Right lobe of liver (tissue), 4 donors: ENCODE measurements around the gene RPL6.

ENCODE experiments used
- POLR2A ChIP-seq: fragments of 450-650 bp; IDR thresholded peaks from one replicate; pipeline ENCODE4 v1.6.1; 2017; ENCODE audit warnings: antibody characterized with exemption, mild to moderate bottlenecking
- TF ChIP-seq, protein P1 (sequence below), 4 donors: fragments of 200-600 bp in 3 of 4; fragments of 450-650 bp in 1 of 4; IDR thresholded peaks; one replicate each; pipeline versions ENCODE4 v1.5.1 to v1.8.0; 2016 to 2022; ENCODE audit warnings: antibody characterized with exemption in 4 of 4, mild to moderate bottlenecking in 2 of 4
- donor health status: DM: no; HTN: no; CAD: no.
- donor health status: DM: no; HTN: no; CAD: no.
- donor health status: DM: no; HTN: yes; CAD: no.

DNA sequence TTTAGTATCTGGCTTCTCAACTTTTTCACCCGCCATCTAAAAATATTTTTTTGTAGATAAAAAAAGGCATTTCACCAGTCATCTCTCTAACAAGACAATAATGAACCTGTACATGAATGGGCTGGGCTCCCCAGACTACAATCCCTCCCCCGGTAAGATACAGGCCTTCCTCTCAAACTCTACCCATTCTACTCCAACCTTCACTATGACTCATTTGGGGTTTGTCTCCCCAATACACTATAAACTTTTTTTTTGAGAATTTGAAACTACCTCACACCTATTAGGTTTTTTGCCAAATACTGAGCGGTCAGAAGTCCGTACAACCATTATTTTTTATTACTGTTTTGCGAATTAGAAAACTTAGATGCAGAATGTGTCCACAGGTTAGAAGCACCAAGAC, 784 bp downstream of the RPL6 start:
- TF ChIP-seq, protein P1, sequence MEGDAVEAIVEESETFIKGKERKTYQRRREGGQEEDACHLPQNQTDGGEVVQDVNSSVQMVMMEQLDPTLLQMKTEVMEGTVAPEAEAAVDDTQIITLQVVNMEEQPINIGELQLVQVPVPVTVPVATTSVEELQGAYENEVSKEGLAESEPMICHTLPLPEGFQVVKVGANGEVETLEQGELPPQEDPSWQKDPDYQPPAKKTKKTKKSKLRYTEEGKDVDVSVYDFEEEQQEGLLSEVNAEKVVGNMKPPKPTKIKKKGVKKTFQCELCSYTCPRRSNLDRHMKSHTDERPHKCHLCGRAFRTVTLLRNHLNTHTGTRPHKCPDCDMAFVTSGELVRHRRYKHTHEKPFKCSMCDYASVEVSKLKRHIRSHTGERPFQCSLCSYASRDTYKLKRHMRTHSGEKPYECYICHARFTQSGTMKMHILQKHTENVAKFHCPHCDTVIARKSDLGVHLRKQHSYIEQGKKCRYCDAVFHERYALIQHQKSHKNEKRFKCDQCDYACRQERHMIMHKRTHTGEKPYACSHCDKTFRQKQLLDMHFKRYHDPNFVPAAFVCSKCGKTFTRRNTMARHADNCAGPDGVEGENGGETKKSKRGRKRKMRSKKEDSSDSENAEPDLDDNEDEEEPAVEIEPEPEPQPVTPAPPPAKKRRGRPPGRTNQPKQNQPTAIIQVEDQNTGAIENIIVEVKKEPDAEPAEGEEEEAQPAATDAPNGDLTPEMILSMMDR (IDR thresholded peaks at IDR 0.05): no peak
- no peak for TF ChIP-seq POLR2A
